WTC11 (cell line): ENCODE data around the gene ABCA12. TPM values are rescaled to one million over a fixed set of nuclear protein-coding genes. Genes with fewer than 3 reads are reported as not detected.

Experiments
- ATAC-seq: fragments of 200-7000 bp; cut with Tn5 transposase; 2 replicates; pipeline ENCODE4 v1.10.0; 2021; ENCODE audit warnings: mild to moderate bottlenecking, moderate library complexity
- CTCF ChIA-PET: fragments of 300-600 bp; sonication (Branson Sonifier 250); formaldehyde crosslinking; loops from one replicate; lab custom pipeline; 2021; ENCODE audit warnings: antibody characterized with exemption; lab: Charles Lee
- POLR2A ChIA-PET: fragments of 350-600 bp; sonication (Branson Sonifier 250); formaldehyde crosslinking; loops from one replicate; lab custom pipeline; 2021; ENCODE audit warnings: antibody characterized with exemption; lab: Charles Lee
- DNase-seq: peaks from one replicate; pipeline ENCODE4 v3.0.0; 2021; ENCODE audit warnings: low spot score
- H3K27ac Mint-ChIP-seq: 2 replicates; pipeline ENCODE4 v1.8.0; 2021; ENCODE audit warnings: mixed read lengths
- H3K27me3 Mint-ChIP-seq: 2 replicates; pipeline ENCODE4 v1.8.0; 2021; ENCODE audit warnings: low read depth, mild to moderate bottlenecking, moderate library complexity, mixed read lengths
- H3K36me3 Mint-ChIP-seq: 2 replicates; pipeline ENCODE4 v1.8.0; 2021; ENCODE audit warnings: mixed read lengths
- H3K4me1 Mint-ChIP-seq: 2 replicates; pipeline ENCODE4 v1.8.0; 2022; ENCODE audit warnings: mixed read lengths
- H3K4me3 Mint-ChIP-seq: 2 replicates; pipeline ENCODE4 v1.8.0; 2021; ENCODE audit warnings: mild to moderate bottlenecking, moderate library complexity, mixed read lengths
- H3K9me3 Mint-ChIP-seq: 2 replicates; pipeline ENCODE4 v1.8.0; 2021; ENCODE audit warnings: mixed read lengths
- CBFB ChIP-seq: sonication (generic); formaldehyde crosslinking; IDR thresholded peaks from 2 replicates; pipeline ENCODE4 v1.8.1; 2022; ENCODE audit warnings: mild to moderate bottlenecking, low read depth, missing genetic modification reagents
- CREB1 ChIP-seq: sonication (generic); formaldehyde crosslinking; IDR thresholded peaks from 2 replicates; pipeline ENCODE4 v1.8.0; 2023; ENCODE audit warnings: mild to moderate bottlenecking, missing genetic modification reagents
- EMX1 ChIP-seq: fragments of 250-450 bp; sonication (Bioruptor Pico); IDR thresholded peaks from 2 replicates; pipeline ENCODE4 v1.8.0; 2021; ENCODE audit warnings: mild to moderate bottlenecking
- ESRRA ChIP-seq: sonication (generic); formaldehyde crosslinking; IDR thresholded peaks from 2 replicates; pipeline ENCODE4 v1.8.1; 2022; ENCODE audit warnings: mild to moderate bottlenecking, missing genetic modification reagents, borderline replicate concordance
- FOXJ3 ChIP-seq: sonication (generic); formaldehyde crosslinking; IDR thresholded peaks from 2 replicates; pipeline ENCODE4 v1.9.0; 2021; ENCODE audit warnings: missing genetic modification reagents, mild to moderate bottlenecking, borderline replicate concordance
- GRHL2 ChIP-seq: fragments of 250-450 bp; sonication (Bioruptor Pico); IDR thresholded peaks from 2 replicates; pipeline ENCODE4 v1.8.0; 2022; ENCODE audit warnings: mild to moderate bottlenecking, moderate library complexity; ENCODE audit not compliant: insufficient replicate concordance, severe bottlenecking
- IRF2 ChIP-seq: sonication (generic); formaldehyde crosslinking; IDR thresholded peaks from 2 replicates; pipeline ENCODE4 v1.8.0; 2022; ENCODE audit warnings: low read depth, missing genetic modification reagents, borderline replicate concordance
- MXD4 ChIP-seq: fragments of 250-450 bp; sonication (Bioruptor Pico); IDR thresholded peaks from 2 replicates; pipeline ENCODE4 v1.8.0; 2021; ENCODE audit warnings: mild to moderate bottlenecking, moderate library complexity, borderline replicate concordance
- NFE2L1 ChIP-seq: sonication (generic); formaldehyde crosslinking; IDR thresholded peaks from 2 replicates; pipeline ENCODE4 v1.8.1; 2023; ENCODE audit warnings: missing genetic modification reagents
- NFYB ChIP-seq: sonication (generic); formaldehyde crosslinking; conservative IDR thresholded peaks from 2 replicates; pipeline ENCODE4 v1.8.0; 2022; ENCODE audit warnings: low read depth, missing genetic modification reagents
- NR2C2 ChIP-seq: sonication (generic); formaldehyde crosslinking; IDR thresholded peaks from 2 replicates; pipeline ENCODE4 v1.8.0; 2022; ENCODE audit warnings: mild to moderate bottlenecking, missing genetic modification reagents
- NR3C1 ChIP-seq: sonication (generic); formaldehyde crosslinking; conservative IDR thresholded peaks from 2 replicates; pipeline ENCODE4 v1.8.1; 2023; ENCODE audit warnings: low read depth, mild to moderate bottlenecking, missing genetic modification reagents
- RORB ChIP-seq: fragments of 250-450 bp; sonication (Bioruptor Pico); IDR thresholded peaks from 2 replicates; pipeline ENCODE4 v1.9.0; 2021; ENCODE audit warnings: mild to moderate bottlenecking
- ZBTB21 ChIP-seq: sonication (generic); formaldehyde crosslinking; IDR thresholded peaks from 2 replicates; pipeline ENCODE4 v1.8.1; 2023; ENCODE audit warnings: mild to moderate bottlenecking, missing genetic modification reagents, borderline replicate concordance
- ZNF263 ChIP-seq: sonication (generic); formaldehyde crosslinking; IDR thresholded peaks from 2 replicates; pipeline ENCODE4 v1.8.1; 2022; ENCODE audit warnings: low read depth, mild to moderate bottlenecking, moderate library complexity, missing genetic modification reagents
- ZNF317 ChIP-seq: sonication (generic); formaldehyde crosslinking; IDR thresholded peaks from 2 replicates; pipeline ENCODE4 v1.8.1; 2023; ENCODE audit warnings: low read depth, mild to moderate bottlenecking, moderate library complexity, missing genetic modification reagents, borderline replicate concordance
- ZNF671 ChIP-seq: fragments of 250-450 bp; sonication (Bioruptor Pico); IDR thresholded peaks from 2 replicates; pipeline ENCODE4 v1.8.0; 2021; ENCODE audit warnings: mild to moderate bottlenecking
- total RNA-seq: library from RNA; stranded (reverse); gene quantifications from 3 replicates; pipeline ENCODE4 v1.2.3, GENCODE V29; 2021
- TF ChIP-seq, protein P1 (sequence below): fragments of 250-450 bp; sonication (Bioruptor Pico); IDR thresholded peaks from 2 replicates; pipeline ENCODE4 v1.9.0; 2021; ENCODE audit warnings: mild to moderate bottlenecking, borderline replicate concordance
- TF ChIP-seq, protein P2 (sequence below): fragments of 250-450 bp; sonication (Bioruptor Pico); conservative IDR thresholded peaks from 2 replicates; pipeline ENCODE4 v1.9.0; 2021; ENCODE audit warnings: mild to moderate bottlenecking
- TF ChIP-seq, protein P3 (sequence below): sonication (generic); formaldehyde crosslinking; IDR thresholded peaks from 2 replicates; pipeline ENCODE4 v1.8.0; 2022; ENCODE audit warnings: mild to moderate bottlenecking, missing genetic modification reagents
- TF ChIP-seq, protein P4 (sequence below): sonication (generic); formaldehyde crosslinking; IDR thresholded peaks from 2 replicates; pipeline ENCODE4 v1.8.1; 2022; ENCODE audit warnings: low read depth, missing genetic modification reagents, borderline replicate concordance

ABCA12 gene
- total RNA-seq, 1 experiment from 2014 or later = 0.04 TPM

DNA sequence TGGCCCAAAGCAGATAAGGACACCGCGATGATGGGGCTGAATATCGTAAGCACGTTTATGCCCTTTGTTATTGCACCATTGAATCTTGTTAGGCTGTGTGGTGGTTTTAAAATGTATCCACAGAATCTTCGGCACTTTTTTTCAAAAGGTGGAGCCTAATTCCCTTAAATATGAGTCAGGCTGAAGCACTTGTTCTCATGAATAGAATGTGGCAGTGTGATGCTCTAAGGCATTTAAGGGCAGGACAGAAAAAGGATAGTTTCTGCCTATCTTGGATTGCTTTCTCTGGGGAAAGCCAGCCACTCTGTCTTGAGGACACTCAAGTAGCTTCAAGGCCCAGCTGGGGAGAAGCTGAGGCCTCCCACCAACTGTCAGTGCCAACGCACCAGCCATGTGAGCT lies 39.6 kb downstream of the ABCA12 start:
- Mint-ChIP-seq H3K9me3 (no peaks in the 10 kb centered on the region), H3K4me1 (no peaks in the 10 kb centered on the region), H3K27me3 (no peaks in the 10 kb centered on the region; the same call in 1 of the 2 replicates), H3K36me3 (no peaks in the 10 kb centered on the region), H3K27ac (no peak overlapping the region), H3K4me3 (no peak overlapping the region)
- POLR2A ChIA-PET = no interaction called here
- TF ChIP-seq ZNF671 (no peak), NR3C1 (CRISPR knock-in tag) (no peak), MXD4 (no peak), ZNF317 (no peak), NFE2L1 (no peak), RORB (no peak), FOXJ3 (no peak), ZNF263 (no peak), EMX1 (CRISPR knock-in tag) (no peak)
- TF ChIP-seq, protein P1, sequence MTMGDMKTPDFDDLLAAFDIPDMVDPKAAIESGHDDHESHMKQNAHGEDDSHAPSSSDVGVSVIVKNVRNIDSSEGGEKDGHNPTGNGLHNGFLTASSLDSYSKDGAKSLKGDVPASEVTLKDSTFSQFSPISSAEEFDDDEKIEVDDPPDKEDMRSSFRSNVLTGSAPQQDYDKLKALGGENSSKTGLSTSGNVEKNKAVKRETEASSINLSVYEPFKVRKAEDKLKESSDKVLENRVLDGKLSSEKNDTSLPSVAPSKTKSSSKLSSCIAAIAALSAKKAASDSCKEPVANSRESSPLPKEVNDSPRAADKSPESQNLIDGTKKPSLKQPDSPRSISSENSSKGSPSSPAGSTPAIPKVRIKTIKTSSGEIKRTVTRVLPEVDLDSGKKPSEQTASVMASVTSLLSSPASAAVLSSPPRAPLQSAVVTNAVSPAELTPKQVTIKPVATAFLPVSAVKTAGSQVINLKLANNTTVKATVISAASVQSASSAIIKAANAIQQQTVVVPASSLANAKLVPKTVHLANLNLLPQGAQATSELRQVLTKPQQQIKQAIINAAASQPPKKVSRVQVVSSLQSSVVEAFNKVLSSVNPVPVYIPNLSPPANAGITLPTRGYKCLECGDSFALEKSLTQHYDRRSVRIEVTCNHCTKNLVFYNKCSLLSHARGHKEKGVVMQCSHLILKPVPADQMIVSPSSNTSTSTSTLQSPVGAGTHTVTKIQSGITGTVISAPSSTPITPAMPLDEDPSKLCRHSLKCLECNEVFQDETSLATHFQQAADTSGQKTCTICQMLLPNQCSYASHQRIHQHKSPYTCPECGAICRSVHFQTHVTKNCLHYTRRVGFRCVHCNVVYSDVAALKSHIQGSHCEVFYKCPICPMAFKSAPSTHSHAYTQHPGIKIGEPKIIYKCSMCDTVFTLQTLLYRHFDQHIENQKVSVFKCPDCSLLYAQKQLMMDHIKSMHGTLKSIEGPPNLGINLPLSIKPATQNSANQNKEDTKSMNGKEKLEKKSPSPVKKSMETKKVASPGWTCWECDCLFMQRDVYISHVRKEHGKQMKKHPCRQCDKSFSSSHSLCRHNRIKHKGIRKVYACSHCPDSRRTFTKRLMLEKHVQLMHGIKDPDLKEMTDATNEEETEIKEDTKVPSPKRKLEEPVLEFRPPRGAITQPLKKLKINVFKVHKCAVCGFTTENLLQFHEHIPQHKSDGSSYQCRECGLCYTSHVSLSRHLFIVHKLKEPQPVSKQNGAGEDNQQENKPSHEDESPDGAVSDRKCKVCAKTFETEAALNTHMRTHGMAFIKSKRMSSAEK (CRISPR knock-in tag) = no peak
- TF ChIP-seq, protein P2, sequence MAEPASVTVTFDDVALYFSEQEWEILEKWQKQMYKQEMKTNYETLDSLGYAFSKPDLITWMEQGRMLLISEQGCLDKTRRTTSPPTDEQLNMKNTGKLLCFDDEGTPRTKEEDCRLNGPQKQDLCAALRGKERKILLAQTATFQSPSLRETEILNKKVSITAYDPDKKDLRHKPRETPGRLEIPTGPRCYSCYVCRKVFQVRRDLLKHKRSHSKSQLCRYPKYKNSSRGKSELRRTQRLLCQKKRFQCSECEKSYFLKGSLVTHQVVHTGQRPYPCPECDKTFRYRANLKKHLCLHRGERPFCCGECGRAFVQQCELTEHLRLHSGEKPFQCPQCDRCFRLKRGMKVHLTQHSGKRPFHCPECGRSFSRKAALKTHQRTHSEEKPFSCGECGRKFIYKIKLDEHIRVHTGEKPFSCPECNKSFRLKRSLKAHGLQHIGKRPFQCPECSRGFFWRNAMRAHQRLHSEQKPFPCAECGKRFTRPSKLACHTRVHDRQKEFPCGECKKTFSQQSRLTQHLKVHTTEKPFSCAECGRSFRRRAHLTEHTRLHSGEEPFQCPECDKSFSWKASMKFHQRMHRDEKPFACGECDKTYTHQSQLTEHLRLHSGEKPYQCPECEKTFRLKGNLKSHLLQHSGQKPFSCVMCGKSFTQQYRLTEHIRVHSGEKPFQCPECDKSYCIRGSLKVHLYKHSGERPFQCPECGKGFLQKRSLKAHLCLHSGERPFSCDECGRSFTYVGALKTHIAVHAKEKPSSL (CRISPR knock-in tag) = no peak
- DNase-seq (no peak), ATAC-seq (no peak)
- CTCF ChIA-PET = no interaction called here

DNA sequence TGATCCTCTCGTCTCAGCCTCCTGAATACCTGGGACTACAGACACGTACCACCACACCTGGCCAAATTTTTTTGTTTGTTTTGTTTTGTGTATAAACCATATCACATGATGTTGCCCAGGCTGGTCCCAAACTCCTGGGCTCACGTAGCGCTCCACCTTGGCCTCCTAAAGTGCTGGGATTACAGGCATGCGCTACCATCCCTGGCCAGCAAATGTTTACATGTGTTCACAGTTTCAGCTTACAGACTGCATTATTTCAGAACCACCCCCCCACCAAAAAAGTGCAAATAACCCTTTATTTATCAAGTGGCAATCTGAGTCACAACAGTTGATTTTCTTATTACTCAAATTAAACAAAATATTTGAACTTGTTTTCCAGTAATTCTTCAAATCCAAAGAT lies 54.3 kb downstream of the ABCA12 start:
- Mint-ChIP-seq H3K9me3 (no peaks in the 10 kb centered on the region), H3K4me3 (no peak overlapping the region), H3K36me3 (no peaks in the 10 kb centered on the region), H3K27ac (no peak overlapping the region), H3K4me1 (no peaks in the 10 kb centered on the region), H3K27me3 (no peaks in the 10 kb centered on the region; the same call in 1 of the 2 replicates)
- POLR2A ChIA-PET = no interaction called here
- ATAC-seq = no peak
- DNase-seq = no peak
- no peak for TF ChIP-seq EMX1 (CRISPR knock-in tag)
- TF ChIP-seq IRF2 (CRISPR knock-in tag) = no peak
- TF ChIP-seq ZBTB21 (CRISPR knock-in tag) = no peak
- CTCF ChIA-PET = no interaction called here

DNA sequence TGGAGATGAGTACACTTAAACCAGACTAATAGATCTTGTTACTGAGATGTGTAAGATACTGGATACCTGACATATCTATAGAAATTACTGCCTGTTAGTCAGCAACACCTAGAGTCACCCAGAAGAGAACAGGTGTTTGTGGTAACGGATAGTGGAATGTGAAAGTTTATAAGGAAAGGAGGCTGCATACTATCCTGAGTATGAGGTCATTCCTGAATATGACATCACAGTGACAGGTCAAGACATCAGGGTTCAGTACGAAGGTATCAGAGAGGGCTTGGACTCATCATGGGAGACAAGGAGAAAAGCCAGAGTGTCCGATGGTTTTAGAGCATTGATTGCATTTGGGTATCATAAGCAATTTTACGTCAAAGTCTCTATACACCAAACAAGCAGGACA lies 55.3 kb downstream of the ABCA12 start:
- ChIA-PET CTCF (no interaction called here), POLR2A (no interaction called here)
- DNase-seq = no peak
- H3K27me3 Mint-ChIP-seq = no peaks in the 10 kb centered on the region
- no peak overlapping the region for H3K4me3 Mint-ChIP-seq
- ATAC-seq = no peak
- H3K36me3 Mint-ChIP-seq = no peaks in the 10 kb centered on the region
- TF ChIP-seq CBFB (CRISPR knock-in tag) = no peak
- TF ChIP-seq ESRRA (CRISPR knock-in tag) = no peak
- TF ChIP-seq ZBTB21 (CRISPR knock-in tag) = no peak
- no peak for TF ChIP-seq NR2C2 (CRISPR knock-in tag)
- TF ChIP-seq NFE2L1 = no peak
- no peak for TF ChIP-seq NFYB (CRISPR knock-in tag)
- no peak for TF ChIP-seq CREB1
- no peak for TF ChIP-seq GRHL2 (CRISPR knock-in tag)
- TF ChIP-seq, protein P2 (CRISPR knock-in tag) = no peak
- TF ChIP-seq, protein P3, sequence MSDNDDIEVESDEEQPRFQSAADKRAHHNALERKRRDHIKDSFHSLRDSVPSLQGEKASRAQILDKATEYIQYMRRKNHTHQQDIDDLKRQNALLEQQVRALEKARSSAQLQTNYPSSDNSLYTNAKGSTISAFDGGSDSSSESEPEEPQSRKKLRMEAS (CRISPR knock-in tag) = no peak
- TF ChIP-seq, protein P4, sequence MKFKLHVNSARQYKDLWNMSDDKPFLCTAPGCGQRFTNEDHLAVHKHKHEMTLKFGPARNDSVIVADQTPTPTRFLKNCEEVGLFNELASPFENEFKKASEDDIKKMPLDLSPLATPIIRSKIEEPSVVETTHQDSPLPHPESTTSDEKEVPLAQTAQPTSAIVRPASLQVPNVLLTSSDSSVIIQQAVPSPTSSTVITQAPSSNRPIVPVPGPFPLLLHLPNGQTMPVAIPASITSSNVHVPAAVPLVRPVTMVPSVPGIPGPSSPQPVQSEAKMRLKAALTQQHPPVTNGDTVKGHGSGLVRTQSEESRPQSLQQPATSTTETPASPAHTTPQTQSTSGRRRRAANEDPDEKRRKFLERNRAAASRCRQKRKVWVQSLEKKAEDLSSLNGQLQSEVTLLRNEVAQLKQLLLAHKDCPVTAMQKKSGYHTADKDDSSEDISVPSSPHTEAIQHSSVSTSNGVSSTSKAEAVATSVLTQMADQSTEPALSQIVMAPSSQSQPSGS = no peak
- TF ChIP-seq, all 79 proteins: peak for 0
- no peak overlapping the region for H3K27ac Mint-ChIP-seq
- peaks cover 5% of the 10 kb centered on the region for H3K4me1 Mint-ChIP-seq
- no peaks in the 10 kb centered on the region for H3K9me3 Mint-ChIP-seq
